Measurements from ENCODE around the gene SCO2.
"Not testable (repeated sequence)": the region's sequence is repeated elsewhere in the genome, so short reads cannot be mapped to it uniquely, and the experiment has no call there.

The SCO2 gene

GRCh38 chr22:50548921-50549790 is 23.8 kb upstream of the SCO2 start:
- no peak for DNase-seq

GRCh38 chr22:50548040-50548920 is 22.9 kb upstream of the SCO2 start:
- DNase-seq, result no peak

- no peak for DNase-seq
These were observed 22.0 kb upstream of the SCO2 start for GRCh38 chr22:50547263-50547985.

GRCh38 chr22:50546326-50547262 is 21.2 kb upstream of the SCO2 start:
- DNase-seq, result no peak

- DNase-seq, result no peak
These were observed 20.3 kb upstream of the SCO2 start, which contains the start of gene KLHDC7B for GRCh38 chr22:50545522-50546325. KLHDC7B (plus strand) TSS chr22:50545899; CDS start chr22:50546244, 345 bp downstream.

- peak; percentile 58 for DNase-seq
These were observed 19.4 kb upstream of the SCO2 start for GRCh38 chr22:50544746-50545253.

- peak; percentile 85 for DNase-seq
These were observed 18.8 kb upstream of the SCO2 start for GRCh38 chr22:50544078-50544745.

GRCh38 chr22:50542416-50542927 is 17.1 kb upstream of the SCO2 start:
- DNase-seq, result no peak

GRCh38 chr22:50541667-50542026 is 16.2 kb upstream of the SCO2 start:
- DNase-seq, result not testable (repeated sequence)

GRCh38 chr22:50540381-50540780 is 15.0 kb upstream of the SCO2 start:
- DNase-seq, result no peak

- DNase-seq, result no peak
These were observed 12.4 kb upstream of the SCO2 start for GRCh38 chr22:50537765-50538164.

- DNase-seq, result no peak
These were observed 10.8 kb upstream of the SCO2 start for GRCh38 chr22:50536226-50536625.

- DNase-seq, result no peak
These were observed 9.7 kb upstream of the SCO2 start for GRCh38 chr22:50535113-50535512.

GRCh38 chr22:50533856-50534711 is 8.7 kb upstream of the SCO2 start:
- not testable (repeated sequence) for DNase-seq

GRCh38 chr22:50532824-50533796 is 7.7 kb upstream of the SCO2 start:
- DNase-seq, result no peak

GRCh38 chr22:50531962-50532674 is 6.7 kb upstream of the SCO2 start:
- peak; percentile 59 for DNase-seq

- peak; percentile 61 for DNase-seq
These were observed 6.2 kb upstream of the SCO2 start for GRCh38 chr22:50531546-50531961.

Data from NCI-H69 (cell line).